Stimulated activated CD4-positive, alpha-beta T cell treated with anti-CD3 and anti-CD28 coated beads, Interleukin-1b, Interleukin-23, amount 100 ng/mL, for 24 hours (primary cell): Measurements from ENCODE around the gene EGR4.
"Not testable (repeated sequence)": the region's sequence is repeated elsewhere in the genome, so short reads cannot be mapped to it uniquely, and the experiment has no call there.

Experiments
- DNase-seq, 4 experiments: peaks; one replicate each; pipeline ENCODE4 v3.0.0-alpha.2; 2020; ENCODE audit warnings: low read depth in 4 of 4, low spot score in 1 of 4

EGR4 gene

GRCh38 chr2:73264332-73264606 lies 29.1 kb downstream of the EGR4 start:
- DNase-seq = no peak

- DNase-seq = no peak
Measured at GRCh38 chr2:73263540-73264331, 29.6 kb downstream of the EGR4 start.

GRCh38 chr2:73262691-73263429 lies 30.5 kb downstream of the EGR4 start:
- not testable (repeated sequence) for DNase-seq

GRCh38 chr2:73262108-73262651 lies 31.2 kb downstream of the EGR4 start:
- no peak for DNase-seq

DNA sequence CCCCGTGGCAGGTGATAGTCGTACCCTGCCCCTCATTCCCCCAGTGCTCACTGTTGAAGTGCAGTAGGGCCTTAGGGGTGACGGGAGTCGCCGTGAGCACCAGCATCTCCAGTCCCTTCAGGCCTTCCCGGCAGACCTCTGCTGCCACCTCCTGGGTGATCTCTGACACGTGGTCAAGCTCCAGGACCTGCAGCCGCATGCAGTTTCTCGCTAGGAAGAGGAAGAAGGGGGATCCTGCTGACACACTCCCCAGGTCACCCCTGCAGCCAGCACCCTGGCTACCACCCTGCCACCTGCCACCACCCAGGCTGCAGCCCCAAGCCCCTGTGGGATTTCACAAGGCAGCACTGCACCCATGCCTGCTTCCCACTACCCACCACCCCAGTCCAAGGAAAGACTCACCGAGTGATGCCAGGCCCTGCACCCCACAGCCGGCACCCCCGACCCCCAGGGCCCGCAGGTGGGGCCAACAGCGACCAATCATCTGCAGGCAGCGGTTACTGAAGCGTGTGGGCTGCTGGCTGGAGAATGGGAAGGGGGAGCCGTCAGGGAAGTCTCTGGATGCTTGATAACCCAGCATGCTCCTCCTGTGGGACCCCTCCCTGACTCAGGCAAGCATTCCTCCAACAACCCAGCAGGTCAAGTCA lies 32.9 kb downstream of the EGR4 start:
- no peak for DNase-seq

DNA sequence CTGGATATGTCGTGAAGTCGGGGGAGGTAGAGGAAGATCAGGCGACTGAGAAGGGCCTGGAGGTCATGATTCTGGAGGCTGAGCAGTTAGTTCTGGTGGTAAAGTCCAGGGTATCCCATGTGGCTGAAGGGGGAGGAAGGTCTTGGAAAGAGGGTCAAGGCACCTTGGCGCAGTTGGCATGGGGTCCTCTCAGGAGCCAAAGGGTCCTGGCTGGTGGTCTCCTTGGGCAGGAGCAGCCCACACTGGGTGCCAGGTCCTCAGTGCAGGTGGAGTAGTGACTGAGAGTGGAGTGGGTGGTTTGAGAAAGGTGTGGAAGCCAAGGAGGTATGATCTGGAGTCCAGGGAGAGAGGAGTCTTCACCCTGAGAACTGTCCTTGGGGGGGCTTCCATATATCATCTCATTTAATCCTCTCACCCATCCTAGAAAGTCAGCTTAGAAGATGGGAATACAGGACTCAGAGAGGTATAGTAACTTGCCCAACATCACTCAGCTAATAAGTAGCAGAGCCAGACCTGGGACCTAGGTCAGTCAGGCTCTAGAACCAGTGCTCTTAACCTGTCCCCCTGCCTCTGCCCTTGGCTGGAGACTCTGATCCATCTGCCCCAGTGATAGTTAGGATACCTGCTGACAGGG lies 33.5 kb downstream of the EGR4 start:
- no peak for DNase-seq

GRCh38 chr2:73259276-73259675 lies 34.1 kb downstream of the EGR4 start:
- DNase-seq = no peak

GRCh38 chr2:73258913-73259215 lies 34.5 kb downstream of the EGR4 start:
- no peak for DNase-seq

DNA sequence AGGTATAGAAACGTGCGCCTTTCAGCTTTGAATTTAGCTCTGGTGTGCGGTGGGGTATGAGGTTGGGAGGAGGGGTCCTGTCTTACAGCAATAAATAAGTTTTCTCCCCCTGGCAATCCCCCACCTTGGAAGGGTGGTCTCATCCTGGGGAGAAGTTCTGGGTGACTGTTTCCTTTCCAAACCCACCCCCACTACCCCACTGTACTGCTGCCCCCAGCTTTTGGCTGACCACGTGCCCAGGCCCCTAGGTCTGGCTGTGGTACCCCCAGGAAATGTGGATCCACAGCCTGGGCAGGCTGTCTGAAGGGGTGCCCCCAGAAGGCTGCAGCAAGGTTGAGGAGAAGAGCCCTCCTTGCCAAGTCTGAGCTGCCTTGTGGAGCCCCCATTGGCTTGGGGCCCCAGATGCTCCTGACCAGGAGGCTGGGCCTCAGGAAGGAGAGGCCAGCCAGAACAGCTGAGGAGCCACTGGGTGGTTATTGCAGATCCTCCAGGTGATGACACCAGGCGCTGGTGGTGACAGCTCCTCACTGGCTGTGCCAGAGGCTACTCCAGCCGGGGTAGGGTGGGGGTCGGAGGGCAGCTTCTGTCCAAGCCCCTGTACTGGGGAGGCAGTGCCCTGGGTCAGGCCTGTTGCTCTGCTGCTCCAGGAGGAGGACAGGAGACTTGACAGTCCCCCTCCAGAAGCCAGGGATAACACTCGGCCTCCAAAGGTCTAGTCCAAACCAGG lies 35.0 kb downstream of the EGR4 start:
- no peak for DNase-seq

DNA sequence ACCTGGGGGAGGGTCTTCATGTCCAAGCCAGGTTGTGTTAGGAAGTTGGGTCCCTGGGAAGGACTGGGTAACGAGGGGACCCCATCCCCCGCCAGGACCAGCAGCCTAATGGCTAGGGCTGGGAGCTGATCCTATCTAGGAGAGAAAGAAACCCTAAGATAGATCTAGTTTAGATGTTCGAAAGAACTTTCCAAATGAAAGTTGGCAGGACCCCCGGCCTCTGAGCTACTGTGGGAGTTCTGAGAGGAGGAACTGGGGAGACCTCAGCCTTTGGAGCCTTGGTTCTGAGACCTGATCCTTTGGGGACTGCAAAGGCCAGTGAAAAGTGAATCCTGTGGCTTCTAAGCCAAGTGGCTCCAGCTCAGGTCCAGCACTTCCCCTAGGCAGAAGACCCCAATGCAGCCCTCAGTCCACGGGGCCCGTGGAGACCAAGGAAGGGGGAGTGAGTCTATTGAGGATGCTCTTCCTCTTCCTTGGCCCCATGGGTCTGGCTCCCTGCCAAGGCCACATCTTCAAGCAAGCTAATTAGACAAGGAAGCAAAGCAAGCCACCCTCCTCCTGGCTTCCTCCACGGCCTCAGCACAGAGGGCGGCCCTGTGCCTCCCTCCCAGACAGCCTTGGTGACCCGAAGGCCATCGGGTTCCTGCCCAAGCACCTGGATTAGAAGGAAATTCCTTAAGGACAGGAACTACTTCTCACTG lies 35.8 kb downstream of the EGR4 start:
- DNase-seq = no peak

- no peak for DNase-seq
Measured at GRCh38 chr2:73257021-73257420, 36.3 kb downstream of the EGR4 start.

DNA sequence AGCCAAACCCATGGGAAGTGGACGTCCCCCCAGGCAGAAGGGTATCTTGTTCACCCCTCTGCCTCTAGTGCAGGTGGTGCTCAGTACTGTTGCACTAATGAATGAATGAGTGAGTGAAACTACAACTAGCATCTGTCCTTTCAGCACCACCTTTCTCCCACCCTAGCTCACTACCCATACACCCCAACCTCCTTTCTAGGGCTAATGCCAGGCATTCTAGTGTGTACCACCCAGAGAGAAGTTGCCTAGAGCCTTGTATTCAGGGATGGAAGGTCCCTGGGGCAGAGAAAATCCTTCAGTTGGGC lies 36.8 kb downstream of the EGR4 start:
- DNase-seq = no peak

DNA sequence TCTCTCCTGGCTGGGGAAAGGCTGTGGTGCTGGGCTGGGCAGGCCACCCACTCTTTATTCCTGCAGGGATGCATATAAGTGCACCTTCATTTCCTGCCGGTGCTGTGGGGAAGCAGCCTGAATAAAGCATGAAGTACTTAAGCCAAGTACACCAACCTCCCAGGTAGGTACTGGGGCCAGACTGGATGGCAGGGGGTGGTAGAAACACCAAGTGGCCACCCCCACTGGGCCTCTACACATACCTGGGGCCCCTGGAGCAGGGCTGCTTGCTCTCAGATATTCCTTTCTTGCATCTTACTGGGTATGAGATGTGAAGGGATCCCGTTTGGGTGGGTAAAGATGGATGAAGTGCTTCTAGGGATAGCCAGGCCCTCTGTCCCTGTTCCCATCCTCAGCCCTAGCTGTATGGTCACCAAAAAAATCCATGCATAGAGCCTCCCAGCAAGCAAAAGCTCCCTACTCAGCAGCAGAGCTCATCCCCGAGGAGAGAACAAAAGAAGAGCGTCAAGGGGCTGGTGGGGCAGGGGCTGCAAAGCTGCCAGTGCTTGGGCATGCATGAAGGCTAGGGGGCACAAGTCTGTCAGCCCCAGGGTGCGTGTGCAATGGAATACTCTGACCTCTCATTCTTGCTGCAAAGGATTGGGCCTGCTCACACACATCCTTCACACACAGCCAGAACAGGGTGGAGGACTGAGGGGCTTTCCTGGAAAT lies 37.3 kb downstream of the EGR4 start:
- DNase-seq = no peak

GRCh38 chr2:73255007-73255644 lies 38.2 kb downstream of the EGR4 start:
- DNase-seq = no peak

DNA sequence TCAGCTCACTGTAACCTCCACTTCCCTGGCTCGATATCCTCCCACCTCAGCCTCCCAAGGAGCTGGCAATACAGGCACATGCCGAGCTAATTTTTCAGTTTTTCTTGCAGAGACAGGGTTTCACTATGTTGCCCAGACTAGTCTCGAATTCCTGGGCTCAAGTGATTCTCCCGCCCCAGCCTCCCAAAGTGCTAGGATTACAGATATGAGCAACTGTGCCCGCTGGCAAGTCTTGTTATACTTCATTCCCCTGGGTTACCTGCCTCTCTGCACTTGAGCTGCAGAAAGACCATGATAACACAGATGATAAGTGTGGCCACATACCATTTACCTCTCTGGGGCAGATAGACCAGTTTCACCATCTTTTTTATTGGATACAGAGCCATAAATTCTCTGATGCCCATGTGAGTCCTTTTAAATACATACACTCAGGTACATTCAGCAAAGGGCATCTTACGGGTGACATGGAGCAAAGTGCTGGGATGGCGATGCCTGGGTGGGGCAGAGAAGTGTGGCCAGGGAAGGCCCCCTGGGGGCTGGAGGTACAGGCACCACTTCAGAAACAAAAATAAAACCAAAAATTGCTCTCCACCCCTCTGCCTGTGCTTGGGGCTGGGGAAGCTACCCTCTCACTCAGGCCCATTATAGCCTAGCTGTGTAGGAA lies 38.9 kb downstream of the EGR4 start:
- no peak for DNase-seq

GRCh38 chr2:73253901-73254300 lies 39.4 kb downstream of the EGR4 start:
- DNase-seq = no peak

DNA sequence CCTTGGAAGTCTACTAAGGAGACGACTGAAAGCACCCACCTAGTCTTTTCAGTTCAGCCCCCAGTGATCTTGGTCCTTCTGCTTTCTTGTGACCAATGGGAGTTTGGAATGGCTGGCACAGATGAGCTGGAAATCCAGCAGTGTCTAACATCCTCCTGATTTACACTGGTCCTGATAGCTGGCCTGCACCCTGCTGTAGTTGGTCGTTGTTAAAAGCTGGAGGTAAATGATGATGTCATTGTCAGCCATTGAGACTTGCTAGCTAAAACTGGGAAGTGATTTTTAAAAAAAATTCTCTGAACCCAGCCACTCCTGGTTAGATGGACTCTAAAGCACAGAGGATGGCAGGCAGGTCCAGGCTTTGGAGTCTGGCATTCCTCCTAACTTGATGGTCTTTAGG lies 39.9 kb downstream of the EGR4 start:
- no peak for DNase-seq

DNA sequence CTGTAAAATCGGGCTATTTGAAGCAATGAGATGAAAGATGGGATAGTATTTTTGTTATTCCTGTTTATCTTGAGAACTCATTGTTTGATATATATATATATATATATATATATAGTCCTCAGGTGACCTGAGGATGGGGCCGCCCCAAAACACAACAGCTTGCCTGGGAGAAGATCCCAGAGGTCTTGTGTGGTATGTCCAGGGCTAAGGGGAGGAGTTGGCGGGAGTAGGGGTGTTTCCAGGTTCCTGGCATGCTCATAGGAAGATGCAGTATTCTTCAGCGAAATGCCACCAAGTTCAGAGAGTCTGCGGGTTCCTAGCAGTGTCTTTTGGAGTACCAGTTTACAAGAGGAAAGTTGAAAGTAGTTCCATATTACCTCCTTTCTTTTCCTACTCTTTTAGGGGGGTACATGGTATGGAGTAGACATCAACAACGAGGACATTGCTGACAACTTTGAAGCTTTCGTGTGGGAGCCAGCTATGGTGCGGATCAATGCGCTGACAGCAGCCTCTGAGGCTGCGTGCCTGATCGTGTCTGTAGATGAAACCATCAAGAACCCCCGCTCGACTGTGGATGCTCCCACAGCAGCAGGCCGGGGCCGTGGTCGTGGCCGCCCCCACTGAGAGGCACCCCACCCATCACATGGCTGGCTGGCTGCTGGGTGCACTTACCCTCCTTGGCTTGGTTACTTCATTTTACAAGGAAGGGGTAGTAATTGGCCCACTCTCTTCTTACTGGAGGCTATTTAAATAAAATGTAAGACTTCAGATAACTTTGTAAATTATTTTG lies 40.9 kb downstream of the EGR4 start:
- DNase-seq = no peak
